RKO (cell line): ENCODE results near the gene KIF21B.

ENCODE experiments used
- DNase-seq: peaks from one replicate; pipeline ENCODE4 v3.0.0-alpha.2; 2016; ENCODE audit warnings: low spot score

The KIF21B gene

GRCh38 chr1:201020040-201020591 is 3.4 kb downstream of the KIF21B start:
- no peak for DNase-seq

DNA sequence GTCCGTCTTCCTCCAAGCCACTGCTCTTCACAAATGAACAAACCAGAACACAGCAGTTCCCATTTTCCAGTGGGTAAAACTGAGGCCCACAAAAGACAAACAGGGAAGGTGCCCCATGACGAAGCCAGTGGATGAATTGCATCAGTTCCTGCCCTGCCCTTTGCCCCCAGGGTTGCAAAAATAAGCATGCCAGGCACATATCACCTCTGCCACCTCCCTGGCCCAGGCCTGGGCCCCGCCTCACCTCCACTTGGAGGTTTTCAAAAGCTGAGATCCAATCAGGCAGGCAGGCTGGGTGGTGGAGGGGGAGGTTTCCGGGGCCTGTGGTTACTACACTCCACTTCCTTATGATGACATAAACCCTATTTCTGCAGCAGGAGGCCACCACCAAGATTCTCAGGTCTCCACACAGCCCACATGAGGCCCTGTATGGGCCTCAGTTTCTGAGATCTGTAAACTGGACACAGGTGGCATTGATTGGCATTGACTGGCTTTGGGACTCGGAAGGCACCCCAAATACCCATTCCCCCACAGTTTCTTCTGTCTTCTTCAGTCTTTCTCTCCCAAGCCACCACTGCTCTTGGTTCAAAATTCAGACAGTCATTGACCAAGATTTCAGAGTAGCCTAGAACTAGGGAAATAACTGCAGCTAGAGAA is 4.1 kb downstream of the KIF21B start:
- peak; percentile 20 for DNase-seq

- DNase-seq, result no peak
Measured at GRCh38 chr1:201017828-201018163, 5.7 kb downstream of the KIF21B start.

- DNase-seq, result no peak
Measured at GRCh38 chr1:201016943-201017827, 6.3 kb downstream of the KIF21B start.

DNA sequence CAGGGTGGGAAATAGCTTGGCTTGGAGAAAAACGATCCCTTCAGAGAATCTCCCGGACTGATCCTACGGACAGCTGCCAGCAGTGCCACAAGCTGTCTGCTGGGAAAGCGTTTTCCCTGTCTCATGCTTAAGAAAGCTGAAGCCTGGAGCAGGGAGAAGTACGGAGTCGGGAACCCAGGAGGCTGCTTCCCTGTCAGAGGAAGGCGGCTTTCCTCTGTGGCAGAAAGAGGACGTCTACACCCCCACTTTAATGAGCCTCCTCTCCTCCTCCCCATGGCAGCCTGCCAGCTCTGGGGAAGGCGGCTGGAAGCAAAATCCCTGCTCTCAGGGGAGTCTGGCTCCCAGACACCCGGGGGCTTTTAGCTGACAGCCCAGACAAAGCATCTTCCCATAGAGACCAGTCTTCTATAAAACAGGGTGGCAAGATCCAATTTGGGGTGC is 7.3 kb downstream of the KIF21B start:
- DNase-seq, result no peak

- no peak for DNase-seq
Measured at GRCh38 chr1:201015551-201016091, 7.9 kb downstream of the KIF21B start.

DNA sequence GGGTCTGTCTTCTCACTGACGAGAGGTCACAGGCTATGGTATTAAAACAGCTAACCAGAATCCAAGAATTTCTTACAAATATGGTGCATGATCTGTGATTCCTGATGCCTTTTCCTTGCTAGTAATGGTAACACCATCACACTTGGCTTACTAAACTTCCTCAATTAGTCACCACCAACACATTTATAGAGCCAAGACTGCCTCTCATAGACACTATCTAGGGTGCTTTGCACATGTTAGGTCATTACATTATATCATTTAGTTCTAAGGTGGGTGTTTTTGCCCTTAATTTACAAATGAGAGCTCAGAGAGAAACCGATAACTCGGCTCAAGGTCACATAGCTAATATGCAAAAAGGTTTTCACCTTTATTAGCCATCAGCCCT is 8.7 kb downstream of the KIF21B start:
- DNase-seq, result peak; percentile 66

DNA sequence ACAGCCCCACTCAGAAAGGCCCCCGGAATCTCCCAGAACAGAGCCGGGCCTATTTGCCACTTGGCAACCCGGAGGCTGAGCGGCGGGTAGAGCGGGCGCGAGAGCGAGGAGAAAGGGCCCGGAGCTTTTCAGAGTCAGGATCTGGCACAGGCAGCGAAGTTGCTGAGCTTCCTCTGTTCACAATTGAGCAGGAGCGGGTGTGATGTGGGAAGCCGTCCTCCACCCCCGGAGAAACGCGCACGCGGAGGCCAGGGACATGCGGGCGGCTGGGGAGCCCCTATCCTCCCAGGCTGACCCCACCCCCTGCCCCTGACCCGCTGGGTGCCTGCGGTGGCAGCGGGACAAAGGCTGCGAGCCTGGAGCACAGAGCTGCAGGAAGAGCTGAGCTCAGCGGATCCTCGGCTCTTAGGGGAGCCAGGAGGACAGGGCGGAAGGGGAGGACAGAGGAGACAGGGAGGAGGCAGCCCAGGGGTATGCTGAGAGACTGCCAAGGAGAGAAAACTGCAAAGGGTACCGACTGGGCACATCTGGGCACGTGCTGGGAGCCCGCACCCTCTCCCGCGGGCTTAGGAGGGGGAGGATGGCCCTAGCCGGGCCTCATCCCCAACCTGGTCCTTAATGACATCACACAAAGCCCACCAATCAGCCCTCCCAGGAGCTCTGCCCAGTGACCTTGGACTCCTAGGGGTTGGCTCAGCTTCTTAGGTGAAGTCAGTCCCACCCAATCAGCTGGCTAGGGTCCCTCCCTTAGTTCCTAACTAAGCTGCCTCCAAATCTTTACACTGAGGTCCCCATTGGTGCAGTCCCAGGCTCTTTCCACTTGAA is 9.3 kb downstream of the KIF21B start:
- DNase-seq, result no peak

DNA sequence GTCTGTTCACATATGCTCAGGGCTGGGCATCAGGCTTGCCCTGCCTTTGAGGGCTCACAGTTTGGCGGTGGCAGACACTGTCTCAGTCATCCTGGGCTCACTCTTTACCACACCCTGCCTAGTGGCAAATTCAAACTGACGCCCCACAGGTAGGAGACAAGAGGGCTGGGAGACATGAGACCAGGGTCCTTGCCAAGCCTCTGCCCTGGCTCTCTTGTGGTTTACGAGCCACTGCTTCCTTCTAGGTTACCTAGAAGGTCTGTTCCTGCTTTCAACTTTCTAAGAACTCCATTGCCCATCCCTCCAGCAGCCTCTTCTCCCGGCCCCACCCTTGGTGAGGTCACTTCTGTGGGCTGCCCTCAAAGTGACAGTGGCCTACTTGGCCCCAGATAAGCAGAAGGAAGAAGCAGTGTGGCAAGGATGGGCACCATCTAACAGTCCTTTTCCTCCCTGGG is 10.5 kb downstream of the KIF21B start:
- no peak for DNase-seq

DNA sequence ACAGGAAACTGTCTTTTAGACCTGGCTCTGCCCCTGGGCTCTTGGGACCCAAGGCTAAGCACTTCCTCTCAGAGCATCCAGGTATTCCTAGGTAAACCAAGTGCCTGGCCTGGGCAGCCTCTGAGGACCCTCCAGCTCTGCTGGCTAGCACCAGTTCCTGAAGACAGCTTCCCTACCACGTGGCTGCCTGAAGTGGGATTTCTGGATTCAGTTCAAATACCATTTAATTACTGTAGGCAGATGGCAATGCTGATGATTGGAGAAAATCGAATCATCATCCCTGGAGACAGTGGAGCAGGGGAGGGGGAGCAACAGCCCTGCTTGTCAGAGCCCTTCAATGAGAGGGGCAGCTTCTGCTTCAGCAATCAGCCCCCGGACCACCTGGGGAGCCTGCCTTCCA is 11.9 kb downstream of the KIF21B start:
- no peak for DNase-seq

DNA sequence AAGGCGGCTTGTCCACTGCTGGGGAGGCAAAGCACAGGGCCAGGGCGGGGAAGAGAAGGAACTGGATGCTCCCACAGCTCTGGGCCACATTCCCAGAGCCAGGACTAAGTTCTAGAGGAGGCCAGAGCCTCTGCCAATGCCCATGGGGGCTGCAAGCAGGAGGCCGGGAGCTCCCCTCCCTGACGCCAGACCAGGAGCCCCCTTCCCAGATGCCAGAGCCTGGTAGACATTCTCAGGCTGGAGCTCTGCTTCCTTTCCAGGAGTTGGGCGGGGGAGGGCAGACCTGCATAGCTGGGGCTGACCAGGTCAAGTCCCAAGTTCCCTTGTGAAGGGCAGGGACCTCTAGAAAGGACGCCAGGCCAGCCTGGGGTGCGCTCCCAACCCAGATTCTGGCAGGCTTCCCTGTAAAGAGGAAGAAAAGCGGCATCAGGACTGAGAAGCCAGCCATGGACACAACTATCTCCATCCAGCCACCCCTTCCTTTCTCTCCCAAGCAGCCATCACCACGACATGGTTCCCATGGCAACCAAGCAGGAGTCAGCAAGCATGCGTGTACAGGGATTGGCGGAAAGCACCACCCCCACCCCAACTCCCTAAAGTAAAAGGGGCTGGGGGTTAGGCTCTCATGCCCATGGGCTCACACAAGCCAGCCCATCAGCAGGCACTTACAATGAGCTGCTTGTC is 13.4 kb downstream of the KIF21B start:
- no peak for DNase-seq

GRCh38 chr1:201008666-201009360 is 14.7 kb downstream of the KIF21B start:
- no peak for DNase-seq

- no peak for DNase-seq
Measured at GRCh38 chr1:201007481-201007880, 16.0 kb downstream of the KIF21B start.

GRCh38 chr1:201006450-201006849 is 17.1 kb downstream of the KIF21B start:
- DNase-seq, result no peak

DNA sequence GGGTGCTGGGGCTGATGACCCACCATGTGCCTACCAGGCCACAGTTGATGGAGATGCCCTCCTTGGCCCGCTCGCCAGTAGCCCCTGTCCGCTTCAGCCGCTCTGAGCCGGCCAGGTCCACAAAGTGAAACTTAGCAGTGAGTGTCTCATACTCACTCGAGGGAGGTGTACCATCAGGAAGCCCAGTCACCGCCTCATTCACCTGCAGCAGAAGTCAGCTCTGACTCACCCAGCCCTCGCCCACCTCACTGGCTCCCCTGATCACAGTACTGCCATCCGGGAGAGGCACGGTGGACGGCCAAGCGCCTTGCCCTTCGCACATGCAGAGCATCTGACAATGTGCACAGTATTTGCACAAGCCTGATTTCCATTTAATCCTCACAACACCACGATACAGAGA is 18.8 kb downstream of the KIF21B start:
- DNase-seq, result no peak

DNA sequence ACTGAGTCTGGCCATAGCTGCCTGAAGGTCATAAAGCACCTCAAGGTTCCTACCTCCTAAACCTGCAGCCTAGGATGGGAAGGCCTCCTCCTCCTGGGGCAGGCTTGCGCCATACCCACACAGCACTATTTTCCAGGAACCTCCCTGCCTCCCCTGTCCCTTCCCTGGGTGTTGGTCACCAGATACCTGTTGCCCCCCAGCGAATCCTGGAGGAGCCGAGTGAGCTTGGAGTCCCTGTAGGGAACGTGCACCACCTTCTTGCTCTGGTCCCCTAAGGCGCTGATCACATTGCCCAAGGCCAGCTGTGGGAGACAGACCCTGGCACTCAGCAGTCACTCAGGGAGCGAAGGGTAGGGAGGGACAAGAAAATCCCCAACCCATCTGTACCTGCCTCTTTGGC is 19.4 kb downstream of the KIF21B start:
- DNase-seq, result no peak

DNA sequence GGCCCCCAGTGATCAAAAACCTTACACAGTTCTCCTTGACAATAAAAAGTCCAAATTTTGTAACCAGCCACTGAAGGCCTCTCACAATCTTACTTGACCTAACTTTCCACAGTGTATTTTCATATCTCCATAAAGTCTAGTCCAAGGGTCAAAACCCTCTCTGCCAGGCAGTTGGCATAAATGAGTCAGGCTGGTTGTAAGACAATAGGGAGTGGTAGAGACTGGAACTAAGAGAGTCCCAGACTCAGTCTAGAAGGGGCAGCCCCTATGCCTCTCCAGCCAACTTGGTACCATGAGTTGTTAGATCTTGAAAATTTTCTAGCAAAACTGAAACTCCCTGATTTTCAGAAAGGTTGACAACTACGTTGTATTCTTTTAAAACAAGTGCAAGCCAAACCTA is 21.0 kb downstream of the KIF21B start:
- no peak for DNase-seq

- no peak for DNase-seq
Measured at GRCh38 chr1:201001962-201002361, 21.6 kb downstream of the KIF21B start.

DNA sequence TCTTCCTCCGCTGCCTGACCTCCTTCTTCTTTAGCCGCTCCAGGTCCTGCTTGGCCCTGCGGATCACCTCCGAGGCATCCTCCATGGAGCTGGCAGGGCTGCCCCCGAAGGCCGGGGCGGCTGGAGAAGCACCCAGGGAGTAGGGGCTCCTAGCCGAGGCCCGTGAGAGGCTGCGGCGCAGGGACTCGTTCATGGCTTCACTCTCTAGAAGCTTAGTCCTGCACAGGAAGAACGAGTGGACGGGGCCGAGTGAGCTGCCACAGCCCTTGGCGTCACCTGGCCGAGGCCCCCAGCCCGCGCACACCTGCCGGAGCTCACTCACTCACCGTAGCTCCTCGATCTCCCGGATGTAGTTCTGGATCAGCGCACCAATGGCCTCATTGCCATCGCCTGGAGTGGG is 23.1 kb downstream of the KIF21B start:
- DNase-seq, result no peak

DNA sequence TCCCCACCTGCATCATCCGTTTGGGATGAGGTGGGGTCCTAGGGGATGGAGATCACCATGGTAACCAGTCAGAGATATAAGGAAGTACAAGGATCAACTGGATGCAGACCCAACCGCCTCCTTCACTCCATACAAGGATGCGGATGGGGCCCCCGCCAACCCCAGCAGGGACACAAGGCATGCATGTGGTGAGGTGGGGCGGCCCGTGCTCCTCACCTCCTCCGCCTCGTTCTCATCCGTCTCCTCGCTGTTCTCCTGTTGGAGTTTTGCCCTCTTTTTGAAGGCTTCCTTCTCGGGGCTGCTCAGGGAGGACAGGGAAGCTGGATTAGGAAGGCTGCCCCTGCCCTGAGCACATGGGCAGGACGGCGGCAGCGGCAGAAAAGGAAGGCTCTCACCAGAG is 23.8 kb downstream of the KIF21B start:
- DNase-seq, result no peak

- DNase-seq, result no peak
Measured at GRCh38 chr1:200998323-200998722, 25.2 kb downstream of the KIF21B start.
